Measurements from ENCODE around the gene COL5A2.

The COL5A2 gene

DNA sequence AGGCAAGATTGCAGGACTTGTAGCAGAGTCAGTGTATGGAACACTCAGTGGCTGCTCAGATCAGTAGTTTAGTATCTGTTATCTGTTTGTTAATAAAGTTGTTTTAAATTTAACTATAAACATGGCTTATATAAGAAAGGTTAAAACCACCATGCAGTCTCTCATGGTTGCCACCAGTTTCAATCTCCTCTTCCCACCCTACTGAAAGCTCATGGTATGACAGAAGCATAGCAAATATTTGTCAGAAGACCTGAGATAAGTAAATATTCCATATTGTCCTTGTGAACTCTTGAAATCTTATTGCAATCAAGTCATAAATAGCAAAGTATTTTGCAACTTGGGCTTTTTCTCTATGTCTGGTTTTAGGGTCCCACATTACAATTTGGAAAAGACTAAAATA is 2.1 kb upstream of the COL5A2 start:
- no peak for DNase-seq (ENCODE audit: low read depth)
- no peak for TF ChIP-seq CTCF (IDR thresholded peaks at IDR 0.05; ENCODE audit: insufficient read depth, low read depth, low read length, missing control alignments)
- no peak overlapping the region for H3K4me3 ChIP-seq (ENCODE audit: low read length)

DNA sequence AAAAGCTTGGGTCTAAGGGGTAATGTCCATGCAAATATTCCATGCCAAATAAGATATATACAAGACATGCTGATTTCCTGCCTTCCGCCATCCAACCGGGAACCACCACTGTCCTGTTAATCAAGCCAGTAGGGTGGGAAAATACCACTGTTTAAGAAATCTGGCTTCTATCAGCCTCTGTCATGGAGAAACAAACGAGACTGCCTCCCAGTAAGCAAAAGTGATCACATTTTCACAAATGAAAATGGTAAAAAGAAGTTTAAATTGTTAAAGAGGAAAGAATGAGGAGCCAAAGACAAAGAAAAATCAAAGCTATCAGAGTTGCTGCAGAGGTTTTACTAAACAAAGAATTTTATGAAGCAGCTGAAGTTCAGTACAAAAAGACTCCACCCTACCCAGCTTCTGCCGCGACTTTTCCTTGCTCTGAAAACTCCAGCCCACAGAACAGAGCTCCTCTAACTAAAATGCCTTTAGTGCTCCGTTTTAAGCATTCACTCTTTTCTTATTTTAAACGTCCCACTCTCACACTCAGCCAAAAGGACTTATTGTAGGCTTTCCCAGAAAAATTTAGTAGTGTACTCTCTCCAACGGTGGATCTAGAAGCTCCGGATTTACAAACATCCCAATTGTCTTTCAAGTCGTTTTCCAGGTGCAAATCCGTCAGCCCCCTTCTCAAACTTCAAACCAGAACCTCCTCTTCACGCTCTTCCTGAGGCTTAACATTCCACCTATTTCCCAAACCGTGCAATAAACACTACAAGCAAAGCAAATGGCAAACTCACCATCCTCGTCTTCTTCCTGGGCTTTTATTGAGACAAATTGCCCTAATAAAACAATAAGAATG is 613 bp downstream of the COL5A2 start:
- TF ChIP-seq CTCF (IDR thresholded peaks at IDR 0.05; ENCODE audit: insufficient read depth, low read depth, low read length, missing control alignments) = no peak
- peak overlapping the region; percentile 56 for H3K4me3 ChIP-seq (ENCODE audit: low read length)
- peak; percentile 62 for DNase-seq (ENCODE audit: low read depth)

- H3K4me3 ChIP-seq (ENCODE audit: low read length) = peak overlapping the region; percentile 56
- peak; percentile 6 for DNase-seq (ENCODE audit: low read depth)
- TF ChIP-seq CTCF (IDR thresholded peaks at IDR 0.05; ENCODE audit: insufficient read depth, low read depth, low read length, missing control alignments) = no peak
These were observed 1.5 kb downstream of the COL5A2 start for GRCh38 chr2:189178054-189178453.

DNA sequence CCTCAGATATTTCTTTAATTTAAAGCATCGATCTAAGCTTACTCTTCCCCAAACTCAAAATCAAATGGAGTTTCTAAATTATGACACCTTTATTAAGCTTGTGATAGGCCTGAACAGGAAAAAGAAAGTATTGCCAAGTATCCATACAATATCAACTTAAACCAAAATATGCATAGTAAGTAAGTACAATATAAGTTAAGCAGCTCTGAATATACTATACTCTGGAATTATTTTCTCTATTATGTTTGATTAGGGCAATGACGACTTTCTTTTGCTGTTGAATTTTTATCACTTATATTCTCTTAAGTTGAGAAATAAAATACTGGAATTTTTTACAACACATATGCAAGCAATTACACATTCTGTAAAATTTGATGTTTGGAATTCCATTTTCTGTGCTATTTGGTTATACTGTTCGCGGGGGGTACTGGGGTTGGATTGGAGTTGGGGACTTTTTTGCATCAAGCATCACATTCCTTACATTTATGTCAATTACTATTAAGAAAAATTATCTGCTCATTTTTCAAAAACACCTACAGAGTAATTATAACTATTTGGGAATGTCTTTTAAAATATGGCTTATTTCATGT is 2.2 kb downstream of the COL5A2 start:
- TF ChIP-seq CTCF (IDR thresholded peaks at IDR 0.05; ENCODE audit: insufficient read depth, low read depth, low read length, missing control alignments) = no peak
- no peak overlapping the region for H3K4me3 ChIP-seq (ENCODE audit: low read length)
- no peak for DNase-seq (ENCODE audit: low read depth)

DNA sequence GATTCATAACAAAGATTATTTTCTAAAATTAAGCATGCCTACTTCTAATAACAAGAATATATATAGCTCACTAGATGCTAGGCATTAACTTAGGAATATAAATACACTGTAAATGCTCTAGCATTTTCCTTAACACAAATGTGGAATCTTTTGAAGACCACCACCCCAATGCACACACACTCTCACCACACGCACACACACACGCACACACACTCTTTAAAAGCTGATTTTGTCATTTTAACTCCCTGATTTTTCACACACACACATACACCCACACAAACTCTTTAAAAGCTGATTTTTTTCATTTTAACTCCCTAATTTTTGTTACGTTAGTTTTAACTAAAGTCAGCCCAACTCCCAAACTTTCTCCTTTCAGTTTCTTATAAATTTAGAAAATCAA is 3.0 kb downstream of the COL5A2 start:
- no peak overlapping the region for H3K4me3 ChIP-seq (ENCODE audit: low read length)
- no peak for TF ChIP-seq CTCF (IDR thresholded peaks at IDR 0.05; ENCODE audit: insufficient read depth, low read depth, low read length, missing control alignments)
- DNase-seq (ENCODE audit: low read depth) = no peak

DNA sequence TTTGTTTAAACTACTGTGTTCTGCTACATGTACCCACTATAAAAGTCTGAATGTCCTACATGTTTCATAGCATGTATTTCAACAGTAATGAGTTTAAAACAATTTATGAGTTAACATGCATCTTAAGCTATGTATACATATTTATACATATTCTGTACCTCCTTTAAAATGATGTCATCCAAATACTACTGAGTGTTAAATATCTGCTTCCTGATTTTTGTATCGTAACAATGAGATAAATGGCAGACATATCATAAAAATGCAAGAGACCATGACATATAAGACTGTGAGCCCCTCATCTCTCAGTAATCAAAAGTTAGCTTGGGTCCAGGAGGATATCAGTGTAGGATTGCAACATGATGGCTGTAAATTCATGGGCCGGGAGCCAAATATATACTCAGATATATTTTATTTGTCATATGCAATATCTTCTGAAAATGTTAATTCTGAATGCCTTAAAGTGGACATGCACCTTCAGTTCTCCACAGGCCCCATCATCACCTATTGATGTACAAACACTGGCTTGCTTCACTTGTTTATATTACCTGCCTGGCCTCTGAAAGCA is 3.6 kb downstream of the COL5A2 start:
- H3K4me3 ChIP-seq (ENCODE audit: low read length) = no peak overlapping the region
- no peak for DNase-seq (ENCODE audit: low read depth)

More for the DNA sequence above, 3.6 kb downstream of the COL5A2 start:
- no peak for TF ChIP-seq CTCF (IDR thresholded peaks at IDR 0.05; ENCODE audit: insufficient read depth, low read depth, low read length, missing control alignments)

All from epithelial cell of esophagus (primary cell).